ENCODE data around the gene ODC1. TPM values are rescaled to one million over a fixed set of nuclear protein-coding genes. Genes with fewer than 3 reads are reported as not detected.

Gene ODC1
- total RNA-seq, 1 donor, result 129 TPM

DNA sequence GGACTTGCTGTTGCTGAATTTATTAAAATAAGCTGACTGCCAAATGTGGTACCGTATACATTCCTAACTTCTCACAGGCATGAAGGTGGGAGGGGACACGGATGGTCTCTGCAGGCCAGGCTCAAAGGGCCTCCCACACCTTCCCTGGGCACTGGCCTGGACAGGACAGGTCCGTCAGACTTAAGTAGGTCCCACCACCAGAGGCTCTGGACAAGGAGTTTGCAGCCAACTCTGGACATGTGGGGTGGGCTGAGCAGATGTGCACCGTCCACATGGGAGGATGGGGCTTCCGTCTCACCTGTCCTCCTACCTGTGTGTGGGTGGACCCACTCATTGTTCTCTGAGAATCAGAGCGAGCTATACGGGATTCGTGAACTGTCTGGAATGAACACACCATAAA lies 8.2 kb downstream of the ODC1 start:
- no peak for TF ChIP-seq CTCF (IDR thresholded peaks at IDR 0.05; ENCODE audit: insufficient read depth, low read length)
- H3K4me3 ChIP-seq (ENCODE audit: low read depth, low read length), result no peak overlapping the region
- no peak for DNase-seq (ENCODE audit: low read depth)

- H3K4me3 ChIP-seq (ENCODE audit: low read depth, low read length), result no peak overlapping the region
- DNase-seq (ENCODE audit: low read depth), result peak; percentile 46
- TF ChIP-seq CTCF (IDR thresholded peaks at IDR 0.05; ENCODE audit: insufficient read depth, low read length), result no peak
These were observed 8.8 kb downstream of the ODC1 start for GRCh38 chr2:10439185-10439879.

DNA sequence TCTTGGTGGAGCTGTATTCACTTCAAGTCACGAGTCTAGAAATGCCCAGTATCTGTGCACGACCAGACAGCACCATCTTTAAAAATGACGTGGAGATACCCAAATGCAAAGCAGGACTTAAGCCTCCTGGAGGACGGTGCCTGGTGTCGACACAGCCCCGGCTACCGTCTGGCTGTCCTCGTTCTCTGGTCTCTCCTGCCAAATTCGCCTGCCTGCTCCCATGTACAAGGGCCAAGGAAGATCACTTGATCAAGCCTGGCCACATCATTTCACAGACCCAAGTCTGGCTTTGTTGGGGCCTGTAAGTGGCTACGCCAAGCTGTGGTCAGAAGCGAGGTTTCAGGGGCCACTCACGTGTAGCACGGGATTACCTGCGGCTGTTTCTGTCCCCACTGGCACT lies 9.4 kb downstream of the ODC1 start:
- H3K4me3 ChIP-seq (ENCODE audit: low read depth, low read length), result no peak overlapping the region
- no peak for DNase-seq (ENCODE audit: low read depth)
- TF ChIP-seq CTCF (IDR thresholded peaks at IDR 0.05; ENCODE audit: insufficient read depth, low read length), result no peak

- H3K4me3 ChIP-seq (ENCODE audit: low read depth, low read length), result no peak overlapping the region
- TF ChIP-seq CTCF (IDR thresholded peaks at IDR 0.05; ENCODE audit: insufficient read depth, low read length), result no peak
- no peak for DNase-seq (ENCODE audit: low read depth)
These were observed 10.3 kb downstream of the ODC1 start for GRCh38 chr2:10437806-10438205.

GRCh38 chr2:10436583-10437110 lies 11.5 kb downstream of the ODC1 start:
- no peak for TF ChIP-seq CTCF (IDR thresholded peaks at IDR 0.05; ENCODE audit: insufficient read depth, low read length)
- no peak overlapping the region for H3K4me3 ChIP-seq (ENCODE audit: low read depth, low read length)
- DNase-seq (ENCODE audit: low read depth), result no peak

DNA sequence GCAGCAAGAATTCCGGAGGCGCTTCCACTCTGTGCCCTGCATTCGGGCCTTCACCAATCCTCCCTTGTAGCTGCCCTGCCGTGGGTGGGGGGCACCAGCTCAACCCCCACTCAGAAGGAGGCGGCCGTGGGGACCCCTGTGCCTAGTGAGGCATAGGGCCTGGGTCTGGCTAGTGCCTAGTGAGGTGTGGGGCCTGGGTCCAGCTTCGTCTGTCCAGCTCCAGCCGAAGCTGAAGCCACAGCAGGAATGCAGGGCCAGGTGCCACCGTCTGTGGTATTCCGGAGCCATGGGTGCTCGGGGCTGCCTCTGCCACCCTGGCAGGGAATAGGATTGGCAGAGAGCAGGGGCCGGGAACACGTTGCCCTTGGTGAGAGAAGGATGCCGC lies 12.3 kb downstream of the ODC1 start:
- no peak for DNase-seq (ENCODE audit: low read depth)
- TF ChIP-seq CTCF (IDR thresholded peaks at IDR 0.05; ENCODE audit: insufficient read depth, low read length), result no peak
- H3K4me3 ChIP-seq (ENCODE audit: low read depth, low read length), result no peak overlapping the region

All from fibroblast of the aortic adventitia (primary cell).